ENCODE results near the gene EMSY.
A peak's percentile ranks its signal among the peaks of the same experiment; 100 is the strongest.

The EMSY gene

GRCh38 chr11:76419896-76420295, 24.9 kb upstream of the EMSY start:
- H4K20me1 ChIP-seq (ENCODE audit: insufficient read depth): no peaks in the 10 kb centered on the region
- peaks cover 22% of the 10 kb centered on the region for H3K4me1 ChIP-seq (ENCODE audit: low read depth, poor library complexity, severe bottlenecking)
- no peak overlapping the region for H3K4me2 ChIP-seq
- no peak overlapping the region for H2AFZ ChIP-seq (ENCODE audit: low read depth)
- H3K27me3 ChIP-seq (ENCODE audit: insufficient read depth, low read depth): no peaks in the 10 kb centered on the region
- H3K36me3 ChIP-seq (ENCODE audit: insufficient read depth): no peaks in the 10 kb centered on the region
- H3K79me2 ChIP-seq (ENCODE audit: insufficient read depth, low read depth): no peaks in the 10 kb centered on the region
- H3K4me3 ChIP-seq (IDR thresholded peaks at IDR 0.05; ENCODE audit: insufficient read depth, low read depth, low read length): no peak overlapping the region
- no peak overlapping the region for H3K27ac ChIP-seq
- TF ChIP-seq CTCF (conservative IDR thresholded peaks at IDR 0.05; ENCODE audit: low read depth, low read length): peak; percentile 58
- no peak overlapping the region for H3K9ac ChIP-seq

GRCh38 chr11:76424379-76424778, 20.4 kb upstream of the EMSY start:
- Histone ChIP-seq H3K79me2 (ENCODE audit: insufficient read depth, low read depth) (no peaks in the 10 kb centered on the region), H3K4me3 (IDR thresholded peaks at IDR 0.05; ENCODE audit: insufficient read depth, low read depth, low read length) (peak overlapping the region; percentile 48), H4K20me1 (ENCODE audit: insufficient read depth) (no peaks in the 10 kb centered on the region), H3K4me1 (ENCODE audit: low read depth, poor library complexity, severe bottlenecking) (peaks cover 36% of the 10 kb centered on the region), H3K27ac (peak overlapping the region; percentile 67; the same call in 1 of the 2 replicates), H2AFZ (ENCODE audit: low read depth) (peak overlapping the region; percentile 36), H3K27me3 (ENCODE audit: insufficient read depth, low read depth) (no peaks in the 10 kb centered on the region), H3K36me3 (ENCODE audit: insufficient read depth) (no peaks in the 10 kb centered on the region), H3K4me2 (peak overlapping the region; percentile 90), H3K9ac (peak overlapping the region; percentile 22; the same call in 1 of the 2 replicates)
- TF ChIP-seq CTCF (conservative IDR thresholded peaks at IDR 0.05; ENCODE audit: low read depth, low read length): no peak

- Histone ChIP-seq H3K9ac (peak overlapping the region; percentile 22; the same call in 1 of the 2 replicates), H4K20me1 (ENCODE audit: insufficient read depth) (no peaks in the 10 kb centered on the region), H3K79me2 (ENCODE audit: insufficient read depth, low read depth) (no peaks in the 10 kb centered on the region), H3K27me3 (ENCODE audit: insufficient read depth, low read depth) (no peaks in the 10 kb centered on the region), H3K4me1 (ENCODE audit: low read depth, poor library complexity, severe bottlenecking) (peaks cover 36% of the 10 kb centered on the region), H3K4me2 (peak overlapping the region; percentile 90), H3K4me3 (IDR thresholded peaks at IDR 0.05; ENCODE audit: insufficient read depth, low read depth, low read length) (peak overlapping the region; percentile 48), H3K27ac (peak overlapping the region; percentile 67; the same call in 1 of the 2 replicates), H2AFZ (ENCODE audit: low read depth) (peak overlapping the region; percentile 36), H3K36me3 (ENCODE audit: insufficient read depth) (no peaks in the 10 kb centered on the region)
- TF ChIP-seq CTCF (conservative IDR thresholded peaks at IDR 0.05; ENCODE audit: low read depth, low read length): no peak
These were observed 19.9 kb upstream of the EMSY start for GRCh38 chr11:76424891-76425290.

- TF ChIP-seq CTCF (conservative IDR thresholded peaks at IDR 0.05; ENCODE audit: low read depth, low read length): no peak
- no peak overlapping the region for H3K4me3 ChIP-seq (IDR thresholded peaks at IDR 0.05; ENCODE audit: insufficient read depth, low read depth, low read length)
- no peak overlapping the region for H2AFZ ChIP-seq (ENCODE audit: low read depth)
- no peak overlapping the region for H3K4me2 ChIP-seq
- no peak overlapping the region for H3K27ac ChIP-seq
- H3K9ac ChIP-seq: no peak overlapping the region
- no peaks in the 10 kb centered on the region for H3K79me2 ChIP-seq (ENCODE audit: insufficient read depth, low read depth)
- H3K36me3 ChIP-seq (ENCODE audit: insufficient read depth): no peaks in the 10 kb centered on the region
- H3K27me3 ChIP-seq (ENCODE audit: insufficient read depth, low read depth): no peaks in the 10 kb centered on the region
- no peaks in the 10 kb centered on the region for H4K20me1 ChIP-seq (ENCODE audit: insufficient read depth)
- peaks cover 36% of the 10 kb centered on the region for H3K4me1 ChIP-seq (ENCODE audit: low read depth, poor library complexity, severe bottlenecking)
These were observed 18.2 kb upstream of the EMSY start for GRCh38 chr11:76426660-76427059.

Measured in KMS-11 (cell line).